GM23248 (cell line): ENCODE results near the gene DYRK1A. TPM values are rescaled to one million over a fixed set of nuclear protein-coding genes. Genes with fewer than 3 reads are reported as not detected.

Experiments
- DNase-seq: peaks from one replicate; pipeline ENCODE4 v3.0.0-alpha.2; 2015
- H2AFZ ChIP-seq: fragments of 200-600 bp; sonication (generic); 2 replicates; pipeline ENCODE4 v1.6.1; 2016; ENCODE audit warnings: antibody characterized with exemption
- H3F3A ChIP-seq: fragments of 200-600 bp; sonication (generic); 2 replicates; pipeline ENCODE4 v1.6.1; 2016; ENCODE audit warnings: mild to moderate bottlenecking, antibody characterized with exemption, mixed run types; ENCODE audit not compliant: insufficient read depth
- H3K27ac ChIP-seq: fragments of 200-600 bp; sonication (generic); 2 replicates; pipeline ENCODE4 v1.5.1; 2016; ENCODE audit warnings: mild to moderate bottlenecking
- H3K27me3 ChIP-seq: fragments of 200-600 bp; sonication (generic); replicated peaks from 2 replicates; pipeline ENCODE4 v1.6.1; 2016; ENCODE audit warnings: mild to moderate bottlenecking; ENCODE audit not compliant: insufficient read depth
- H3K36me3 ChIP-seq: fragments of 200-600 bp; sonication (generic); 2 replicates; pipeline ENCODE4 v1.6.1; 2016; ENCODE audit warnings: low read depth, mild to moderate bottlenecking
- H3K4me1 ChIP-seq: fragments of 200-600 bp; sonication (generic); 2 replicates; pipeline ENCODE4 v1.6.1; 2016; ENCODE audit warnings: mild to moderate bottlenecking; ENCODE audit not compliant: insufficient read depth
- H3K4me2 ChIP-seq: fragments of 200-600 bp; sonication (generic); one replicate; pipeline ENCODE4 v1.6.1; 2016; ENCODE audit warnings: mild to moderate bottlenecking; ENCODE audit not compliant: unreplicated experiment
- H3K4me3 ChIP-seq: fragments of 200-600 bp; sonication (generic); 2 replicates; pipeline ENCODE4 v1.5.1; 2016; ENCODE audit warnings: mild to moderate bottlenecking
- H3K79me2 ChIP-seq: fragments of 200-600 bp; sonication (generic); 2 replicates; pipeline ENCODE4 v1.6.1; 2016; ENCODE audit warnings: mild to moderate bottlenecking; ENCODE audit not compliant: insufficient read depth
- H3K9ac ChIP-seq: fragments of 200-600 bp; sonication (generic); 2 replicates; pipeline ENCODE4 v1.6.1; 2016; ENCODE audit warnings: mild to moderate bottlenecking
- H3K9me2 ChIP-seq: fragments of 200-600 bp; sonication (generic); 2 replicates; pipeline ENCODE4 v1.6.1; 2016; ENCODE audit warnings: mixed run types, mild to moderate bottlenecking, moderate library complexity; ENCODE audit not compliant: insufficient read depth
- H3K9me3 ChIP-seq: fragments of 200-600 bp; sonication (generic); one replicate; pipeline ENCODE4 v1.6.1; 2017; ENCODE audit warnings: low read depth
- H4K20me1 ChIP-seq: fragments of 200-600 bp; sonication (generic); 2 replicates; pipeline ENCODE4 v1.6.0; 2016; ENCODE audit not compliant: insufficient read depth
- EZH2 ChIP-seq: fragments of 200-600 bp; sonication (generic); IDR thresholded peaks from 2 replicates; pipeline ENCODE4 v1.6.1; 2018; ENCODE audit warnings: antibody characterized with exemption, mild to moderate bottlenecking; ENCODE audit not compliant: insufficient read depth, poor library complexity, severe bottlenecking
- EZH2phosphoT487 ChIP-seq: fragments of 200-600 bp; sonication (generic); IDR thresholded peaks from 2 replicates; pipeline ENCODE4 v1.6.1; 2018; ENCODE audit warnings: antibody characterized with exemption, moderate library complexity, mild to moderate bottlenecking, low read depth; ENCODE audit not compliant: insufficient read depth
- WGBS, 2 experiments: methylation state at CpG; one replicate each; pipeline ENCODE4 v1.1.6; 2015 to 2017; ENCODE audit warnings: low lambda C conversion rate in 2 of 2, low coverage in 1 of 2; ENCODE audit errors: missing lambda C conversion rate in 2 of 2; 5-methylcytosine and 5-hydroxymethylcytosine counted together
- in situ Hi-C: fragments of 300-500 bp; cut with MboI; formaldehyde crosslinking; loops from 2 replicates; pipeline ENCODE4 v1.15.0; 2020
- polyA plus RNA-seq: library from polyadenylated mRNA; unstranded; fragments of >200 nt; fragmentation: Nextera tagmentation; extraction: Ambion mirVana; gene quantifications from 2 replicates; pipeline ENCODE4 v1.2.1, GENCODE V29; 2016
- total RNA-seq: library from RNA; depleted of rRNA; stranded (reverse); fragments of >200 nt; shearing (Covaris generic); gene quantifications from 2 replicates; pipeline ENCODE4 v1.2.3, GENCODE V29; 2014

Gene DYRK1A
- total and polyA plus RNA-seq, 2 experiments from 2014 or later, result 2.5 to 41.3 TPM

- H3K4me3 ChIP-seq, result peak overlapping the region; percentile 74
- H3K9me2 ChIP-seq, result no peaks in the 10 kb centered on the region
- H3K36me3 ChIP-seq, result no peaks in the 10 kb centered on the region
- peaks cover 54% of the 10 kb centered on the region for H3F3A ChIP-seq
- DNase-seq, result peak; percentile 68
- peak overlapping the region; percentile 89 for H3K9ac ChIP-seq
- H3K27ac ChIP-seq, result peak overlapping the region; percentile 95
- H2AFZ ChIP-seq, result peak overlapping the region; percentile 20; the same call in 1 of the 2 replicates
- in situ Hi-C loops, result no loop called here
- peak overlapping the region; percentile 91 for H3K4me2 ChIP-seq
- 9% methylated on average over 8 of the region's 8 CpGs for WGBS, 2 experiments
- peaks cover 78% of the 10 kb centered on the region for H3K79me2 ChIP-seq
- H3K27me3 ChIP-seq, result no peaks in the 10 kb centered on the region
- peaks cover 53% of the 10 kb centered on the region for H3K4me1 ChIP-seq
- H4K20me1 ChIP-seq, result no peaks in the 10 kb centered on the region; the same call in 1 of the 2 replicates
- no peaks in the 10 kb centered on the region for H3K9me3 ChIP-seq
- TF ChIP-seq EZH2phosphoT487 (no peak), EZH2 (no peak)
These were observed 3.8 kb downstream of the DYRK1A start for GRCh38 chr21:37370152-37371040.

GRCh38 chr21:37371041-37371397 is 4.4 kb downstream of the DYRK1A start:
- H3K4me2 ChIP-seq, result peak overlapping the region; percentile 91
- H3K9ac ChIP-seq, result peak overlapping the region; percentile 89
- no peaks in the 10 kb centered on the region for H3K9me3 ChIP-seq
- no peaks in the 10 kb centered on the region for H3K9me2 ChIP-seq
- DNase-seq, result no peak
- no peaks in the 10 kb centered on the region for H3K36me3 ChIP-seq
- no peaks in the 10 kb centered on the region for H3K27me3 ChIP-seq
- H2AFZ ChIP-seq, result no peak overlapping the region
- H3K4me1 ChIP-seq, result peaks cover 58% of the 10 kb centered on the region
- H3K79me2 ChIP-seq, result peaks cover 84% of the 10 kb centered on the region
- H4K20me1 ChIP-seq, result no peaks in the 10 kb centered on the region; the same call in 1 of the 2 replicates
- 50 to 52% methylated on average over 2 of the region's 2 CpGs for WGBS, 2 experiments
- peaks cover 51% of the 10 kb centered on the region for H3F3A ChIP-seq
- TF ChIP-seq EZH2, result no peak
- H3K27ac ChIP-seq, result peak overlapping the region; percentile 95
- H3K4me3 ChIP-seq, result peak overlapping the region; percentile 74
- in situ Hi-C loops, result no loop called here

- H3K79me2 ChIP-seq, result peaks cover 96% of the 10 kb centered on the region
- H3F3A ChIP-seq, result peaks cover 51% of the 10 kb centered on the region
- H3K4me3 ChIP-seq, result no peak overlapping the region
- H3K9me3 ChIP-seq, result no peaks in the 10 kb centered on the region
- DNase-seq, result no peak
- H3K27ac ChIP-seq, result no peak overlapping the region
- no peak for TF ChIP-seq EZH2
- no peak for TF ChIP-seq EZH2phosphoT487
- H3K9me2 ChIP-seq, result no peaks in the 10 kb centered on the region
- H3K36me3 ChIP-seq, result no peaks in the 10 kb centered on the region
- peaks cover 58% of the 10 kb centered on the region for H3K4me1 ChIP-seq
- in situ Hi-C loops, result no loop called here
- no peak overlapping the region for H3K9ac ChIP-seq
- H3K4me2 ChIP-seq, result no peak overlapping the region
- H2AFZ ChIP-seq, result no peak overlapping the region
- H3K27me3 ChIP-seq, result no peaks in the 10 kb centered on the region
- no peaks in the 10 kb centered on the region; the same call in 1 of the 2 replicates for H4K20me1 ChIP-seq
- WGBS, 2 experiments, result 97 to 100% methylated on average over 3 of the region's 3 CpGs
These were observed 5.7 kb downstream of the DYRK1A start for GRCh38 chr21:37372127-37372731.

- no peaks in the 10 kb centered on the region for H3K9me3 ChIP-seq
- in situ Hi-C loops, result no loop called here
- peaks cover 51% of the 10 kb centered on the region for H3F3A ChIP-seq
- no peaks in the 10 kb centered on the region for H3K27me3 ChIP-seq
- H3K79me2 ChIP-seq, result peaks cover 100% of the 10 kb centered on the region
- no peaks in the 10 kb centered on the region; the same call in 1 of the 2 replicates for H4K20me1 ChIP-seq
- peaks cover 58% of the 10 kb centered on the region for H3K4me1 ChIP-seq
- H3K9ac ChIP-seq, result no peak overlapping the region
- TF ChIP-seq EZH2phosphoT487, result no peak
- no peak for TF ChIP-seq EZH2
- 85 to 88% methylated on average over 3 of the region's 3 CpGs for WGBS, 2 experiments
- DNase-seq, result no peak
- no peak overlapping the region for H3K27ac ChIP-seq
- no peak overlapping the region for H2AFZ ChIP-seq
- no peaks in the 10 kb centered on the region for H3K9me2 ChIP-seq
- no peak overlapping the region for H3K4me3 ChIP-seq
- no peaks in the 10 kb centered on the region for H3K36me3 ChIP-seq
- H3K4me2 ChIP-seq, result no peak overlapping the region
These were observed 6.4 kb downstream of the DYRK1A start for GRCh38 chr21:37372951-37373350.
